Thyroid gland (tissue), 4 donors: ENCODE measurements around the gene EEF1A2. TPM values are rescaled to one million over a fixed set of nuclear protein-coding genes. Genes with fewer than 3 reads are reported as not detected.

Experiments used
- DNase-seq, 2 donors: peaks; one replicate each; pipeline ENCODE4 v3.0.0-alpha.2; 2019
- H3K27ac ChIP-seq, 3 donors: fragments of 200-600 bp; sonication (generic); 1 replicate in 2 of 3; 2 replicates in 1 of 3; pipeline ENCODE4 v1.5.1; 2016 to 2019; ENCODE audit warnings: mild to moderate bottlenecking in 1 of 3, moderate library complexity in 1 of 3
- H3K27me3 ChIP-seq: fragments of 200-600 bp; sonication (generic); one replicate; pipeline ENCODE4 v1.5.1; 2019
- H3K36me3 ChIP-seq, 2 donors: fragments of 200-600 bp; sonication (generic); one replicate each; pipeline ENCODE4 v1.5.1; 2016 to 2019
- H3K4me1 ChIP-seq, 2 donors: fragments of 200-600 bp; sonication (generic); one replicate each; pipeline ENCODE4 v1.5.1; 2017 to 2019
- H3K4me3 ChIP-seq, 3 donors: fragments of 200-600 bp; sonication (generic); replicated peaks in 1 of 3; 1 replicate in 2 of 3; 2 replicates in 1 of 3; pipeline ENCODE4 v1.5.1; 2016; ENCODE audit warnings: mild to moderate bottlenecking in 1 of 3
- H3K9me3 ChIP-seq: fragments of 200-600 bp; sonication (generic); one replicate; pipeline ENCODE4 v1.5.1; 2017
- CTCF ChIP-seq, 6 experiments: fragments of 200-600 bp in 3 of 6; fragments of 450-650 bp in 3 of 6; sonication (generic) in 3 of 6; IDR thresholded peaks; one replicate each; pipeline ENCODE4 v1.5.1; 2016 to 2019; ENCODE audit warnings: antibody characterized with exemption in 6 of 6, mild to moderate bottlenecking in 2 of 6, inconsistent platforms in 1 of 6, moderate library complexity in 1 of 6
- POLR2A ChIP-seq, 2 donors: fragments of 450-650 bp; IDR thresholded peaks; one replicate each; pipeline ENCODE4 v1.6.1; 2017; ENCODE audit warnings: antibody characterized with exemption in 2 of 2, mild to moderate bottlenecking in 2 of 2, moderate library complexity in 1 of 2
- WGBS, 2 donors: methylation state at CpG; one replicate each; pipeline ENCODE4 v1.1.5; 2017; 5-methylcytosine and 5-hydroxymethylcytosine counted together
- intact Hi-C: fragments of 100-400 bp; cut with DNase I; formaldehyde crosslinking; loops from one replicate; pipeline ENCODE4 v1.15.1; 2023
- total RNA-seq, 4 donors: library from RNA; depleted of rRNA; stranded (reverse); fragments of >200 nt; gene quantifications; one replicate each; pipeline ENCODE4 v1.2.3, GENCODE V29; 2016

Gene EEF1A2
- total RNA-seq, 4 donors from 2014 or later, result 0.22 to 2.0 (median 1.3) TPM

- H3K9me3 ChIP-seq, result no peaks in the 10 kb centered on the region
- no peak for TF ChIP-seq CTCF (IDR thresholded peaks at IDR 0.05)
- TF ChIP-seq POLR2A (IDR thresholded peaks at IDR 0.05), result no peak
- no peak overlapping the region for H3K27ac ChIP-seq
- H3K4me1 ChIP-seq, result no peaks in the 10 kb centered on the region
- DNase-seq, result no peak
- no peaks in the 10 kb centered on the region for H3K36me3 ChIP-seq
- intact Hi-C loops, result no loop called here
- no peak overlapping the region for H3K4me3 ChIP-seq
- 90 to 92% methylated on average over 7 to 9 of the region's 12 CpGs for WGBS, 2 donors
- H3K27me3 ChIP-seq, result no peaks in the 10 kb centered on the region
These were observed 60.8 kb downstream of the EEF1A2 start for GRCh38 chr20:63438121-63438520.

Other genes with a start within 250 kb of the EEF1A2 start
- gene NKAIN4, start 244.6 kb downstream of the EEF1A2 start, total RNA-seq, result 1 to 10 TPM in 1 of 4 donors, under 1 TPM in 2, not detected in 1; 0.45 to 5.5 (median 0.67) TPM
- 10 to 100 TPM; 70.7 to 75.7 (median 72.7) TPM for gene ARFGAP1, start 226.3 kb downstream of the EEF1A2 start, total RNA-seq
- gene COL20A1, start 205.9 kb downstream of the EEF1A2 start, total RNA-seq, result under 1 TPM in 1 of 4 donors, not detected in 3; 0.13 TPM
- gene CHRNA4, start 137.7 kb downstream of the EEF1A2 start, total RNA-seq, result 1 to 10 TPM in 3 of 4 donors, under 1 TPM in 1; 0.54 to 6.3 (median 1.9) TPM
- under 1 TPM in 2 of 4 donors, not detected in 2; 0.11 to 0.27 TPM for gene KCNQ2, start 26.4 kb downstream of the EEF1A2 start, total RNA-seq
- gene PPDPF, start 21.7 kb upstream of the EEF1A2 start, total RNA-seq, result 100 to 1,000 TPM in 3 of 4 donors, 10 to 100 TPM in 1; 82.0 to 226 (median 146) TPM
- gene PTK6, start 38.3 kb upstream of the EEF1A2 start, total RNA-seq, result under 1 TPM in 1 of 4 donors, not detected in 3; 0.11 TPM
- not detected for gene SRMS, start 48.7 kb upstream of the EEF1A2 start, total RNA-seq
- under 1 TPM in 3 of 4 donors, not detected in 1; 0.39 to 0.89 (median 0.40) TPM for gene FNDC11, start 55.1 kb upstream of the EEF1A2 start, total RNA-seq
- gene HELZ2, start 75.2 kb upstream of the EEF1A2 start, total RNA-seq, result 10 to 100 TPM; 24.3 to 45.5 (median 36.0) TPM
- 10 to 100 TPM; 23.1 to 34.9 (median 29.9) TPM for gene GMEB2, start 128.0 kb upstream of the EEF1A2 start, total RNA-seq
- gene STMN3, start 154.3 kb upstream of the EEF1A2 start, total RNA-seq, result 10 to 100 TPM; 53.7 to 84.0 (median 66.1) TPM
- gene RTEL1, start 159.2 kb upstream of the EEF1A2 start, total RNA-seq, result 10 to 100 TPM; 14.1 to 87.4 (median 54.2) TPM
- 10 to 100 TPM in 2 of 4 donors, 1 to 10 TPM in 2; 6.7 to 15.5 (median 10.5) TPM for gene TNFRSF6B, start 197.6 kb upstream of the EEF1A2 start, total RNA-seq
- gene ARFRP1, start 208.9 kb upstream of the EEF1A2 start, total RNA-seq, result 10 to 100 TPM; 43.6 to 52.1 (median 46.7) TPM
- 10 to 100 TPM; 27.7 to 36.3 (median 30.0) TPM for gene ZGPAT, start 209.0 kb upstream of the EEF1A2 start, total RNA-seq
- gene LIME1, start 237.6 kb upstream of the EEF1A2 start, total RNA-seq, result 10 to 100 TPM in 2 of 4 donors, 1 to 10 TPM in 2; 8.7 to 25.0 (median 11.5) TPM
- 10 to 100 TPM; 26.0 to 55.9 (median 39.3) TPM for gene SLC2A4RG, start 240.7 kb upstream of the EEF1A2 start, total RNA-seq